HepG2 (cell line): ENCODE results near the gene UNC93A. TPM values are rescaled to one million over a fixed set of nuclear protein-coding genes. Genes with fewer than 3 reads are reported as not detected.

Source experiments
- ERF ChIP-seq: IDR thresholded peaks from 2 replicates; pipeline ENCODE4 v1.6.1; 2018; ENCODE audit warnings: missing biosample characterization, missing genetic modification reagents
- KLF12 ChIP-seq: sonication (generic); formaldehyde crosslinking; IDR thresholded peaks from 2 replicates; pipeline ENCODE4 v1.4.0; 2020; ENCODE audit warnings: missing genetic modification reagents, borderline replicate concordance
- polyA plus RNA-seq, 8 experiments: library from polyadenylated mRNA; depleted of rRNA in 3 of 8; stranded (reverse) in 7 of 8; unstranded in 1 of 8; fragments of >200 nt; fragmentation: Illumina TruSeq in 4 of 8; extraction: Trizol in 4 of 8; gene quantifications; 2 replicates each; pipeline versions ENCODE4 v1.2.1 to v1.2.3, GENCODE V29; 2011 to 2016; ENCODE audit warnings: low read depth in 4 of 8, missing spikeins in 1 of 8, mixed read lengths in 1 of 8; ENCODE audit not compliant: insufficient read depth in 1 of 8
- total RNA-seq, 5 experiments: library from RNA; depleted of rRNA; stranded (reverse); fragments of >200 nt; fragmentation: Illumina TruSeq; extraction: Trizol; gene quantifications; 2 replicates each; pipeline ENCODE4 v1.2.3, GENCODE V29; 2016; ENCODE audit warnings: low read depth in 1 of 5
- TF ChIP-seq, protein P1 (sequence below): sonication (generic); formaldehyde crosslinking; IDR thresholded peaks from 2 replicates; pipeline ENCODE4 v1.9.0; 2021; ENCODE audit warnings: missing genetic modification reagents, mild to moderate bottlenecking, borderline replicate concordance
- TF ChIP-seq, protein P2 (sequence below): sonication (generic); formaldehyde crosslinking; IDR thresholded peaks from 2 replicates; pipeline ENCODE4 v1.5.1; 2020; ENCODE audit warnings: mild to moderate bottlenecking, missing genetic modification reagents, moderate library complexity
- TF ChIP-seq, protein P3 (sequence below): sonication (generic); formaldehyde crosslinking; IDR thresholded peaks from 2 replicates; pipeline ENCODE4 v1.4.0; 2020; ENCODE audit warnings: missing genetic modification reagents, low read depth, mild to moderate bottlenecking, borderline replicate concordance

UNC93A gene
- total and polyA plus RNA-seq, 2 of the 13 experiments (the other 11 are each of a cell fraction or from before 2014, with no cell fraction given) = 11.0 to 42.7 TPM

DNA sequence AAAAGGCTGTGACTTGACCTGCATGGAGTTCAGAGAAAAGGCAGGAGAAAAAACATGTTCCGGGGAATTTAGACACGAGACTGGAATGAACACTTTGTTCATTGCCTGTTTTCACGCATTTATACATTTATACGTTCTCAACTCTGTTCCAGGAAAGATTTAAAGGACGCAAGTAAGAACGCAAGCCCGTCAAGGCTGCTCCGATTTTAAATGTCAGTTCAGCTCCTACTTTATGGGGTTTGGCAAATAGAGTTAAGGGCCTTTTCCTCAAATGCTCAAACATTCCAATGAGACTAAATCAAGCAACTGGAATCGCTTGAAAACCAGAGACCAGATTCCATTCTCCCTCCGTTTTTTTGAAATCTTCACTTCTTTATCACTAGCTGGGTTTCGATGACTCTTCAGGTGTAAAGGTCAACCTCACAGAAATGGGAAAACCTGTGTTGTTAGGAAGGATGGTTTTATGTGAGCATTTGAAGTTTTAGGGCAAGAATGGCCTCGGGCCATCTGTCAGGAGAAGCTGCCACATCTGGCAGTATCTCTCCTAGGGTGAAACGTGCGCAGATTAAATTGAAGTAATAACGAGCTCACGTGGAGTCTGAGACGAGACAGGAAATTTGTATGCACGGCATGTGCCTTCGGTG, 58.6 kb downstream of the UNC93A start (continued):
- TF ChIP-seq, protein P1, sequence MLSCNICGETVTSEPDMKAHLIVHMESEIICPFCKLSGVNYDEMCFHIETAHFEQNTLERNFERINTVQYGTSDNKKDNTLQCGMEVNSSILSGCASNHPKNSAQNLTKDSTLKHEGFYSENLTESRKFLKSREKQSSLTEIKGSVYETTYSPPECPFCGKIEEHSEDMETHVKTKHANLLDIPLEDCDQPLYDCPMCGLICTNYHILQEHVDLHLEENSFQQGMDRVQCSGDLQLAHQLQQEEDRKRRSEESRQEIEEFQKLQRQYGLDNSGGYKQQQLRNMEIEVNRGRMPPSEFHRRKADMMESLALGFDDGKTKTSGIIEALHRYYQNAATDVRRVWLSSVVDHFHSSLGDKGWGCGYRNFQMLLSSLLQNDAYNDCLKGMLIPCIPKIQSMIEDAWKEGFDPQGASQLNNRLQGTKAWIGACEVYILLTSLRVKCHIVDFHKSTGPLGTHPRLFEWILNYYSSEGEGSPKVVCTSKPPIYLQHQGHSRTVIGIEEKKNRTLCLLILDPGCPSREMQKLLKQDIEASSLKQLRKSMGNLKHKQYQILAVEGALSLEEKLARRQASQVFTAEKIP = no peak
- TF ChIP-seq, protein P2, sequence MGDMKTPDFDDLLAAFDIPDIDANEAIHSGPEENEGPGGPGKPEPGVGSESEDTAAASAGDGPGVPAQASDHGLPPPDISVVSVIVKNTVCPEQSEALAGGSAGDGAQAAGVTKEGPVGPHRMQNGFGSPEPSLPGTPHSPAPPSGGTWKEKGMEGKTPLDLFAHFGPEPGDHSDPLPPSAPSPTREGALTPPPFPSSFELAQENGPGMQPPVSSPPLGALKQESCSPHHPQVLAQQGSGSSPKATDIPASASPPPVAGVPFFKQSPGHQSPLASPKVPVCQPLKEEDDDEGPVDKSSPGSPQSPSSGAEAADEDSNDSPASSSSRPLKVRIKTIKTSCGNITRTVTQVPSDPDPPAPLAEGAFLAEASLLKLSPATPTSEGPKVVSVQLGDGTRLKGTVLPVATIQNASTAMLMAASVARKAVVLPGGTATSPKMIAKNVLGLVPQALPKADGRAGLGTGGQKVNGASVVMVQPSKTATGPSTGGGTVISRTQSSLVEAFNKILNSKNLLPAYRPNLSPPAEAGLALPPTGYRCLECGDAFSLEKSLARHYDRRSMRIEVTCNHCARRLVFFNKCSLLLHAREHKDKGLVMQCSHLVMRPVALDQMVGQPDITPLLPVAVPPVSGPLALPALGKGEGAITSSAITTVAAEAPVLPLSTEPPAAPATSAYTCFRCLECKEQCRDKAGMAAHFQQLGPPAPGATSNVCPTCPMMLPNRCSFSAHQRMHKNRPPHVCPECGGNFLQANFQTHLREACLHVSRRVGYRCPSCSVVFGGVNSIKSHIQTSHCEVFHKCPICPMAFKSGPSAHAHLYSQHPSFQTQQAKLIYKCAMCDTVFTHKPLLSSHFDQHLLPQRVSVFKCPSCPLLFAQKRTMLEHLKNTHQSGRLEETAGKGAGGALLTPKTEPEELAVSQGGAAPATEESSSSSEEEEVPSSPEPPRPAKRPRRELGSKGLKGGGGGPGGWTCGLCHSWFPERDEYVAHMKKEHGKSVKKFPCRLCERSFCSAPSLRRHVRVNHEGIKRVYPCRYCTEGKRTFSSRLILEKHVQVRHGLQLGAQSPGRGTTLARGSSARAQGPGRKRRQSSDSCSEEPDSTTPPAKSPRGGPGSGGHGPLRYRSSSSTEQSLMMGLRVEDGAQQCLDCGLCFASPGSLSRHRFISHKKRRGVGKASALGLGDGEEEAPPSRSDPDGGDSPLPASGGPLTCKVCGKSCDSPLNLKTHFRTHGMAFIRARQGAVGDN (CRISPR knock-in tag) = peak; percentile 1; the same call in 1 of the 2 replicates
- TF ChIP-seq KLF12 (CRISPR knock-in tag) = no peak
- TF ChIP-seq ERF (CRISPR knock-in tag) = 0 out of 2 replicates have a peak, but pooled peaks have one; percentile 10
- TF ChIP-seq, protein P3, sequence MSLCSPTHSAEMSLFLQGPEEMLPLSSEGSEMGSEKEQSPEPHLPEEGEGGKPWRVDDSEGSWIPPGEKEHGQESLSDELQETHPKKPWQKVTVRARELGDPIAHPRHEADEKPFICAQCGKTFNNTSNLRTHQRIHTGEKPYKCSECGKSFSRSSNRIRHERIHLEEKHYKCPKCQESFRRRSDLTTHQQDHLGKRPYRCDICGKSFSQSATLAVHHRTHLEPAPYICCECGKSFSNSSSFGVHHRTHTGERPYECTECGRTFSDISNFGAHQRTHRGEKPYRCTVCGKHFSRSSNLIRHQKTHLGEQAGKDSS (CRISPR knock-in tag) = no peak
